ENCODE data around the gene SPINK5.

The SPINK5 gene

GRCh38 chr5:148027505-148027904 is 36.3 kb upstream of the SPINK5 start:
- Histone ChIP-seq H3K27ac (ENCODE audit: low read length) (peak overlapping the region; percentile 85; the same call in 1 of the 2 replicates), H3K27me3 (ENCODE audit: low read depth, low read length) (no peaks in the 10 kb centered on the region), H3K79me2 (ENCODE audit: low read length) (no peaks in the 10 kb centered on the region), H2AFZ (ENCODE audit: low read depth, low read length) (peak overlapping the region; percentile 76), H3K4me2 (ENCODE audit: low read length) (no peak overlapping the region), H3K9ac (ENCODE audit: low read length) (peak overlapping the region; percentile 16; the same call in 1 of the 2 replicates), H3K36me3 (replicated peaks; ENCODE audit: low read depth, low read length) (peaks cover 18% of the 10 kb centered on the region), H3K4me3 (ENCODE audit: low read length) (no peak overlapping the region), H4K20me1 (ENCODE audit: insufficient read depth, low read length) (no peaks in the 10 kb centered on the region), H3K4me1 (ENCODE audit: low read length) (peaks cover 46% of the 10 kb centered on the region), H3K9me3 (ENCODE audit: insufficient read depth, low read length) (no peaks in the 10 kb centered on the region)
- TF ChIP-seq CTCF (IDR thresholded peaks at IDR 0.05; ENCODE audit: low read depth, low read length) (no peak), EZH2phosphoT487 (IDR thresholded peaks at IDR 0.05; ENCODE audit: low read depth) (no peak)

- no peaks in the 10 kb centered on the region for H4K20me1 ChIP-seq (ENCODE audit: insufficient read depth, low read length)
- H3K4me3 ChIP-seq (ENCODE audit: low read length), result no peak overlapping the region
- peak overlapping the region; percentile 85 for H3K27ac ChIP-seq (ENCODE audit: low read length)
- peak overlapping the region; percentile 9 for H3K4me2 ChIP-seq (ENCODE audit: low read length)
- H3K79me2 ChIP-seq (ENCODE audit: low read length), result no peaks in the 10 kb centered on the region
- H3K9ac ChIP-seq (ENCODE audit: low read length), result peak overlapping the region; percentile 19; the same call in 1 of the 2 replicates
- H3K9me3 ChIP-seq (ENCODE audit: insufficient read depth, low read length), result no peaks in the 10 kb centered on the region
- peaks cover 63% of the 10 kb centered on the region for H3K4me1 ChIP-seq (ENCODE audit: low read length)
- TF ChIP-seq CTCF (IDR thresholded peaks at IDR 0.05; ENCODE audit: low read depth, low read length) (no peak), EZH2phosphoT487 (IDR thresholded peaks at IDR 0.05; ENCODE audit: low read depth) (no peak)
- peaks cover 18% of the 10 kb centered on the region for H3K36me3 ChIP-seq (replicated peaks; ENCODE audit: low read depth, low read length)
- no peaks in the 10 kb centered on the region for H3K27me3 ChIP-seq (ENCODE audit: low read depth, low read length)
- no peak overlapping the region for H2AFZ ChIP-seq (ENCODE audit: low read depth, low read length)
Measured at GRCh38 chr5:148029131-148029530, 34.6 kb upstream of the SPINK5 start.

- no peaks in the 10 kb centered on the region for H4K20me1 ChIP-seq (ENCODE audit: insufficient read depth, low read length)
Measured at GRCh38 chr5:148033134-148033533, 30.6 kb upstream of the SPINK5 start.

GRCh38 chr5:148035676-148036075 is 28.1 kb upstream of the SPINK5 start:
- Histone ChIP-seq H3K4me2 (ENCODE audit: low read length) (peak overlapping the region; percentile 75), H3K4me1 (ENCODE audit: low read length) (peaks cover 94% of the 10 kb centered on the region), H3K9ac (ENCODE audit: low read length) (peak overlapping the region; percentile 85), H3K9me3 (ENCODE audit: insufficient read depth, low read length) (no peaks in the 10 kb centered on the region), H3K36me3 (replicated peaks; ENCODE audit: low read depth, low read length) (no peaks in the 10 kb centered on the region), H3K4me3 (ENCODE audit: low read length) (peak overlapping the region; percentile 55), H3K27ac (ENCODE audit: low read length) (peak overlapping the region; percentile 99), H3K79me2 (ENCODE audit: low read length) (no peaks in the 10 kb centered on the region), H3K27me3 (ENCODE audit: low read depth, low read length) (no peaks in the 10 kb centered on the region), H4K20me1 (ENCODE audit: insufficient read depth, low read length) (no peaks in the 10 kb centered on the region), H2AFZ (ENCODE audit: low read depth, low read length) (no peak overlapping the region)
- no peak for TF ChIP-seq CTCF (IDR thresholded peaks at IDR 0.05; ENCODE audit: low read depth, low read length)
- TF ChIP-seq EZH2phosphoT487 (IDR thresholded peaks at IDR 0.05; ENCODE audit: low read depth), result no peak

More at GRCh38 chr5:148033134-148033533, 30.6 kb upstream of the SPINK5 start:
- TF ChIP-seq EZH2phosphoT487 (IDR thresholded peaks at IDR 0.05; ENCODE audit: low read depth), result no peak
- TF ChIP-seq CTCF (IDR thresholded peaks at IDR 0.05; ENCODE audit: low read depth, low read length), result no peak
- peaks cover 86% of the 10 kb centered on the region for H3K4me1 ChIP-seq (ENCODE audit: low read length)
- peak overlapping the region; percentile 76 for H3K9ac ChIP-seq (ENCODE audit: low read length)
- no peak overlapping the region for H3K4me3 ChIP-seq (ENCODE audit: low read length)
- H3K27me3 ChIP-seq (ENCODE audit: low read depth, low read length), result no peaks in the 10 kb centered on the region
- peaks cover 7% of the 10 kb centered on the region for H3K36me3 ChIP-seq (replicated peaks; ENCODE audit: low read depth, low read length)
- H3K9me3 ChIP-seq (ENCODE audit: insufficient read depth, low read length), result no peaks in the 10 kb centered on the region
- H3K79me2 ChIP-seq (ENCODE audit: low read length), result no peaks in the 10 kb centered on the region
- peak overlapping the region; percentile 54 for H3K4me2 ChIP-seq (ENCODE audit: low read length)
- peak overlapping the region; percentile 41; the same call in 1 of the 2 replicates for H2AFZ ChIP-seq (ENCODE audit: low read depth, low read length)
- H3K27ac ChIP-seq (ENCODE audit: low read length), result peak overlapping the region; percentile 99
